GM20431 (cell line): ENCODE data around the gene EPX.
"Not testable (repeated sequence)": the region's sequence is repeated elsewhere in the genome, so short reads cannot be mapped to it uniquely, and the experiment has no call there.

Source experiments
- in situ Hi-C: fragments of 300-500 bp; cut with MseI, MboI; formaldehyde crosslinking; loops from one replicate; pipeline ENCODE4 v1.15.0; 2020; ENCODE audit warnings: low sequenced_read_pairs; ENCODE audit not compliant: unreplicated experiment

The EPX gene, protein sequence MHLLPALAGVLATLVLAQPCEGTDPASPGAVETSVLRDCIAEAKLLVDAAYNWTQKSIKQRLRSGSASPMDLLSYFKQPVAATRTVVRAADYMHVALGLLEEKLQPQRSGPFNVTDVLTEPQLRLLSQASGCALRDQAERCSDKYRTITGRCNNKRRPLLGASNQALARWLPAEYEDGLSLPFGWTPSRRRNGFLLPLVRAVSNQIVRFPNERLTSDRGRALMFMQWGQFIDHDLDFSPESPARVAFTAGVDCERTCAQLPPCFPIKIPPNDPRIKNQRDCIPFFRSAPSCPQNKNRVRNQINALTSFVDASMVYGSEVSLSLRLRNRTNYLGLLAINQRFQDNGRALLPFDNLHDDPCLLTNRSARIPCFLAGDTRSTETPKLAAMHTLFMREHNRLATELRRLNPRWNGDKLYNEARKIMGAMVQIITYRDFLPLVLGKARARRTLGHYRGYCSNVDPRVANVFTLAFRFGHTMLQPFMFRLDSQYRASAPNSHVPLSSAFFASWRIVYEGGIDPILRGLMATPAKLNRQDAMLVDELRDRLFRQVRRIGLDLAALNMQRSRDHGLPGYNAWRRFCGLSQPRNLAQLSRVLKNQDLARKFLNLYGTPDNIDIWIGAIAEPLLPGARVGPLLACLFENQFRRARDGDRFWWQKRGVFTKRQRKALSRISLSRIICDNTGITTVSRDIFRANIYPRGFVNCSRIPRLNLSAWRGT

GRCh38 chr17:58192612-58193011 is at the start of gene EPX:
EPX (plus strand) TSS chr17:58192726; CDS start chr17:58192847, 121 bp downstream.
- in situ Hi-C loops = no loop called here

GRCh38 chr17:58143335-58143734 is 49.2 kb upstream of the EPX start:
- in situ Hi-C loops = not testable (repeated sequence)

- in situ Hi-C loops = no loop called here
These were observed 47.7 kb upstream of the EPX start for GRCh38 chr17:58144801-58145200.

DNA sequence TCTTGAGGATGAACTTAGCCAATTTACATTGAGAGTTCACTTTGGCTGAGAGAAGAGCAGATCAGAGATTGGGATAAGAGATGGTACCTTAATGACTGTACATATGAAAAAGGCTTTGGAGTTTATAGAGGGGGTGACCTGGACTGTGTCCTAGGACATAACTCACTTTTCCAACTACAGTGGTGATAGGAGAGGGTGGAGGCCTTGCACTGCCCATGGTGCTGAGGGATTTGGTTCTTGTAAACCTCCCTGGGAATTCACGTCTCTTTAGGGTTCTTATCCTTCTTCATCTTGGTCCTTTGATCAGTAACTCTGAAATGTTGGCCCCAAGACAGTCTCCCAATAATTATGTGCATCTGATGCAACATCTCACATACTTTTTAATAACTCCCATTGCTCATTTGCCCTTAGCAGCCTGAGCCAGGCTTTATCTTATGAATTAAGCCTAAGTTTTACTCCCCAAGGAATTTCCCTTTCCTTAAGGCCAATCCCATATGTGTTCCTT is 44.5 kb upstream of the EPX start, which contains the start of gene OR4D1:
Gene OR4D1, plus strand, starts transcription at position 455 of the 505 bp plus-strand sequence. CDS start 6,770 bp downstream, outside the sequence.
- in situ Hi-C loops = no loop called here

GRCh38 chr17:58148609-58149008 is 43.9 kb upstream of the EPX start:
- in situ Hi-C loops = no loop called here

GRCh38 chr17:58150394-58150793 is 42.1 kb upstream of the EPX start:
- in situ Hi-C loops = no loop called here

DNA sequence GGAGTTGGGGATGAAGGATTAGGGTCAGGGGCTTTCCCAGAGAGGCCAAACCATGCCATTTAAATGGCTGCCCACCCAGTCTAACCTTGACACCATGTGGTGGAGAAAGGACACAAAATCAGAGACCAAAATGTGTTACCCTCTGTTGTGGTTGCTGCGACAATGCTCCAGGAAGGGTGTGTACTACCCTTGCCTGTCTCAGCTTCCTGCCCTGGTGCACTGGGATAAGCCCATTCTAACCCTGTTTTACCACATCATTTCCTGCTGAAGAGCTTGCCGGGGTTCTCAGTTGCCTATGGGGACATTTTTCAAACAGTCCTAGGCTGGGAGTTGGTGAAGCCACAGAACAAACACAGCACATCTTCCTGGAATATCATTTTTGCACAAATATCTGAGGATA is 39.5 kb upstream of the EPX start:
- in situ Hi-C loops = no loop called here

DNA sequence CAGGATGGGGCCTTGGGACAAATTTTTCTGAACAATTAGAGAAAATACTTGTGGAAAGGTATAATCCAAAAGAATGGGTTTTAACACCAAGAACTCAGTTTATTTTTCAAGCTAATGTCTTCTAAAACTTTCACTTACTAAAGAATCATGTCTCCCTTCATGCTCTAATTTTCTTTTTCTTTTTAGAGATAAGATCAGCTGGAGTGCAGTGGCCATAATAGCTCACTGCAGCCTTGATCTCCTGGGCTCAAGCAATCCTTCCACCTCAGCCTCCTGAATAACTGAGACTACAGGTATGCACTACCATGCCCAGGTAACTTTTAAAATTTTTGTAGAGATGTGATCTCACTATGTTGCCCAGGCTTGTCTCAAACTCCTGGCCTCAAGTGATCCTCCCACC is 38.9 kb upstream of the EPX start:
- in situ Hi-C loops = no loop called here

GRCh38 chr17:58156839-58157803 is 35.4 kb upstream of the EPX start:
- in situ Hi-C loops = no loop called here

GRCh38 chr17:58158181-58158580 is 34.3 kb upstream of the EPX start:
- in situ Hi-C loops = no loop called here

GRCh38 chr17:58161566-58161965 is 31.0 kb upstream of the EPX start:
- in situ Hi-C loops = no loop called here

- in situ Hi-C loops = no loop called here
These were observed 26.5 kb upstream of the EPX start for GRCh38 chr17:58165981-58166380.

DNA sequence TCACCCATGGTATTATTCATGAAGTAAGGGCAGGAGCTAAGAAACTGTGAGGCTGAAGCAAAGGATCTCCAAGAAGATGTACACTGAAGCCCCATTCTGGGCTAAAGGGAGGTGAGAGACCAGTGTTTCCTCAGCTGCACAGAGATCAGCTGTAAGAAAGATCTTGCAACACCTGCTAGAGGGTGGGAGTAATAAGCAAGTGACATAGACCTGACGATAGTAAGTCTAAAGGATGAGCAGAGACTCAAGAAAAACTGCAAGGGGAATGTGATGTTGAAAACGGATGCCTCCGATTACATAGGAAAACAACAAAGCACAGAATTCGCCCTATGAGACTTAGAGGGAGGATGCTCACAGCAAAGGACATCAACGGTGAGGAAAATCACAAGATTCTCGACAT is 25.8 kb upstream of the EPX start, which contains the start of gene OR4D2:
Gene OR4D2, plus strand, starts transcription at position 301 of the 400 bp plus-strand sequence. CDS start 2,674 bp downstream, outside the sequence.
- in situ Hi-C loops = no loop called here

DNA sequence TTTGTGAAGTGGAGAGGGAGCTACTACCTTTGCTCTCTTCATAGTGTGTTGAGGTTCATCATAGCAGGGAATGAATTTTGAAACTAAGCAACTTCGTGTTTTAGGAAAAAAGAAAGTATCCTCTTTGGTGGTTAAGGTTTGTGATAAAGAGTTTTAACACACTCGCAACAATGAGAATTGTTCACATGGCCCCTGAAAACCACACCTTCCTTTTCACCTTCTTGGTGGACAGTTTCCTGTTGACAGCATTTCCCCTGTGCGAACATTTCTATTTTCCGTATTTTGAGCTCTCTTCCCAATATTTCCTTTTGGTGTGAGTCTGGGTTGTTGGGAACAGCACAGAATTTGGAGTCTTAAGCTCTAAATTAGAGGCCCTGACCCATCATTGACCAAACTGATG is 21.9 kb upstream of the EPX start:
- in situ Hi-C loops = no loop called here

GRCh38 chr17:58172369-58173071 is 20.0 kb upstream of the EPX start:
- in situ Hi-C loops = no loop called here

GRCh38 chr17:58174871-58175270 is 17.7 kb upstream of the EPX start:
- in situ Hi-C loops = no loop called here

DNA sequence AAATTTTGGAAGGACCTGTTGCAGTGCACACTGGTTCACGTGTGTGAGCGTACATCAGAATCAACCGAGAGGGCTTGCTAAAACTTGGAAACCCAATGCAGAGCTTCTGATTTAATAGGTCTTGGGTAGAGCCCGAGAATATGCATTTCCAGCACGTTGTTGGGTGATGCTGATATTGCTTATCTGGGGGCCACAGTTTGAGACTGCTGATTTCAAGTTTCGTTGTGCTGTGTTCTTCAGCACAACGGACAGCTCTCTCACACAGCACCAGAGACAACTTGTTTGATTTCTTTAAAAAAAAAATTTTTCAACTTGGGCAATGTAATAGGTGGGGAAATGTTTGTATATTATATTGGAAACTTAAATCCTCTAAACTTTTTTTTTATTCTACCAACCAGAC is 16.3 kb upstream of the EPX start:
- in situ Hi-C loops = no loop called here

DNA sequence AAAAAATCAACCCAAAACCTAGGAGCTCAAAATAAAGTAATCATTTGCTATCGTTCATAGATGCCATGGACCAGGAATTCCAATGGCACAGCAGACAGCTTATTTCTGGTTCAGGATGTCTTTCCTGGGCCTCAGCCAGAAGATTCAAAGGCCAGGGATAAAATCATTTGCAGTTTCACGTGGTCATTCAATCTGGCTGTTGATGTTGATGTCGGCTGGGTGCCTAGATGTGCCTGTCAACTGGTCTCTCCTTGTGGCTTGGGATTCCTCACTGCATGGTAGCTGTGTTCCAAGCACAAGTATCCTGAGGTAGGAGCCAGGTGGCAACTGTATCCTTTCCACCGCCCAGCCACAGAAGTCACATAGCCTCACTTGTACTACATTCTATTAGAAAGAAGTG is 10.7 kb upstream of the EPX start:
- in situ Hi-C loops = no loop called here

DNA sequence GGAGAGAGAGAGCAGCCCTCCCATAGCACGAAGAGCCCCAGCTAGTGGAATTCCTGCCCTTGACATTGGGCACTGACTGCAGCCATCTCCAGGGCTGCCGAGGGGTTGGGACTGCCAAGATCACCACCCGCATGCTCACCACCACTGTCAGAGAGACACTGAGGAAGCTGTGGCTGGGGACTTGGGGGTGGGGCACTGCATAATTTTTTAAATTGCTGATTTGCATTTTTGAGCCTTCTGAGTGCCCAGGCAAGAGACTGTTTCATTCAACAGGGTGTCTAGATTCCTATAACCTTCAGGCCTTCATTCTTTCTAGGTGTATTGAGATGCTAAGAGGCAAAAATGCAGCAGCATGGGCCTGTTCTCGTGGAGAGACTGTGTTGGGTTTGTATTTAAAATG is 9.0 kb upstream of the EPX start:
- in situ Hi-C loops = no loop called here
